SK-N-DZ (cell line): Measurements from ENCODE around the gene DUSP14.
"Not testable (repeated sequence)": the region's sequence is repeated elsewhere in the genome, so short reads cannot be mapped to it uniquely, and the experiment has no call there.

Experiments used
- DNase-seq: peaks from one replicate; pipeline ENCODE4 v3.0.0-alpha.2; 2015; ENCODE audit warnings: low spot score

DUSP14 gene

GRCh38 chr17:37483311-37484039 is 6.2 kb upstream of the DUSP14 start:
- DNase-seq: peak; percentile 55

- no peak for DNase-seq
Measured at GRCh38 chr17:37485938-37486570, 3.6 kb upstream of the DUSP14 start.

- DNase-seq: no peak
Measured at GRCh38 chr17:37488009-37488604, 1.6 kb upstream of the DUSP14 start.

GRCh38 chr17:37488607-37489196 is 989 bp upstream of the DUSP14 start:
- DNase-seq: peak; percentile 38

GRCh38 chr17:37490022-37490587 is 414 bp downstream of the DUSP14 start:
- DNase-seq: peak; percentile 74

GRCh38 chr17:37490638-37491614 is 1.2 kb downstream of the DUSP14 start:
- DNase-seq: peak; percentile 30

- no peak for DNase-seq
Measured at GRCh38 chr17:37492167-37492566, 2.5 kb downstream of the DUSP14 start.

- no peak for DNase-seq
Measured at GRCh38 chr17:37493249-37494027, 3.7 kb downstream of the DUSP14 start.

- no peak for DNase-seq
Measured at GRCh38 chr17:37494401-37494831, 4.7 kb downstream of the DUSP14 start.

GRCh38 chr17:37494971-37495370 is 5.3 kb downstream of the DUSP14 start:
- no peak for DNase-seq

GRCh38 chr17:37500378-37500777 is 10.7 kb downstream of the DUSP14 start:
- no peak for DNase-seq

GRCh38 chr17:37502009-37502936 is 12.6 kb downstream of the DUSP14 start:
- DNase-seq: no peak

GRCh38 chr17:37503148-37503547 is 13.5 kb downstream of the DUSP14 start:
- no peak for DNase-seq

GRCh38 chr17:37505333-37505732 is 15.6 kb downstream of the DUSP14 start:
- no peak for DNase-seq

GRCh38 chr17:37506678-37507077 is 17.0 kb downstream of the DUSP14 start:
- DNase-seq: peak; percentile 58

- no peak for DNase-seq
Measured at GRCh38 chr17:37507111-37507510, 17.4 kb downstream of the DUSP14 start.

- no peak for DNase-seq
Measured at GRCh38 chr17:37510056-37510455, 20.4 kb downstream of the DUSP14 start.

- not testable (repeated sequence) for DNase-seq
Measured at GRCh38 chr17:37511642-37512041, 22.0 kb downstream of the DUSP14 start.
